GM18520 (cell line): ENCODE data around the gene DCTPP1.
"Not testable (repeated sequence)": the region's sequence is repeated elsewhere in the genome, so short reads cannot be mapped to it uniquely, and the experiment has no call there.

ENCODE experiments used
- ATAC-seq: cut with Tn5 transposase; IDR thresholded peaks from one replicate; pipeline ENCODE4 v1.9.1; 2021; ENCODE audit not compliant: unreplicated experiment

Gene DCTPP1

DNA sequence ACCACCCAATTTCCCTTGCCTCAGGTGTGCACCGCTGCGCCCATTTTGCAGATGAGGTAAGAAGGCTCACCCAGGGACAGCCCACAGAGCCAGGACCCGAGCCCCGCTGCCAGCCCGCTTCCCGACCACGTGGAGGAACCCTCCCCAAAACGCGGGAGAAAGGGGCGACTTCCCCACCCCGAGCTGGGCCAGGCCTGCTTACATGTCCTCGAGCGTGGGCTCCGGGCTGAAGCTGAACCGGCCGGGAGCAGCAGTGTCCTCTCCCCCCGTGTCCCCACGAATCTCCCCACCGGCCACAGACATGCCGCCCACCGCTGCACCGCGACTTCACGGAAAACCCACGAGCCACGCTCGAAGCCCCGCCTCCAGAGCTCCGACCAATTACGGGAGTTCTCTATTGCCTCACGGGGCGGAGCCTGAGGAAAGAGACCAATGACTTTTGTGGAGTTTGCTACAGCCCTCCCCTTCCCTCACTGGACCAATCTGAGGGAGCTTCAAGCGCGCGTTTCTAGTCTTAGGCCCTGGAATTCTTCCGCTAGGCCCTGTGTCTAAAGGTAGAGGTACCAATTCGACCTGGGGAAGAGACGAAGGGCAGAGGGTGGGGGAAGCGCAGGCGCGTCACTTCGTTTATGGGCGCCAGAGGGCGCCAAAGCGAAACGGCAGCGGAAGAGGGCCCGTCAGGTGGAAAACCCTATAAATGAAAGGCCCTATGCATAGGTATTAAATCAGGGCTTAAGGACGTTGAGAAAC lies at the start of gene DCTPP1:
DCTPP1 (minus strand) TSS at position 353 of the 750 bp plus-strand sequence; CDS start at position 303, 50 bp downstream.
- peak; percentile 96 for ATAC-seq

DNA sequence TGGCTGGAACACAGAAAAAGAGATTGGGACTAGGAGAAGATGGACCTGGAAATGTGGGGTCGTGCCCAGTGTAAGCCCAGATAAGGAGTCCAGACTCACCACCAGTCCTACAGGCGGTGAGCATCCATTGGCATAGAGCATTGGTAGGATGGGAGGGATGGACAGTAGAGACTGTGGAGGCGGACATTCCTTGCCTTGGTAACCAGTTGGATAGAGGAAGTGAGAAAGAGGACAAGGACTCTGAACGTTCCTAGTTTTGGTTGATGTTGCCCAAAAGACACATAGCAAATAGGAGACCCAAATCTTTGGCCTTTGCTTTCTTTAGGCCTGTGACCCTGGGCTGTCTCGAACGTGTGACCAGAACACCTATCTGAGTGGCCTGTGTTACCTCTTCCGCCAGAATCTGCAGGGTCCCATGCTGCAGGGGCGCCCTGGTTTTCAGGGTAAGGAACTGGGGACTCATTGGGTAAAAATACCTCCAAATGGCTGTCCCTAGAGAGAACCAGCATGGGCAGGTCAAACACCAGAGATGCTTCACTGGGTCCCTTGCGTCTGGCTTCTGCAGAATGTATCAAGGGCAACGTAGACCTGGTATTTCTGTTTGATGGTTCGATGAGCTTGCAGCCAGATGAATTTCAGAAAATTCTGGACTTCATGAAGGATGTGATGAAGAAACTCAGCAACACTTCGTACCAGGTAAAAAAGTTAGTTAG lies 49.1 kb upstream of the DCTPP1 start:
- ATAC-seq: no peak

DNA sequence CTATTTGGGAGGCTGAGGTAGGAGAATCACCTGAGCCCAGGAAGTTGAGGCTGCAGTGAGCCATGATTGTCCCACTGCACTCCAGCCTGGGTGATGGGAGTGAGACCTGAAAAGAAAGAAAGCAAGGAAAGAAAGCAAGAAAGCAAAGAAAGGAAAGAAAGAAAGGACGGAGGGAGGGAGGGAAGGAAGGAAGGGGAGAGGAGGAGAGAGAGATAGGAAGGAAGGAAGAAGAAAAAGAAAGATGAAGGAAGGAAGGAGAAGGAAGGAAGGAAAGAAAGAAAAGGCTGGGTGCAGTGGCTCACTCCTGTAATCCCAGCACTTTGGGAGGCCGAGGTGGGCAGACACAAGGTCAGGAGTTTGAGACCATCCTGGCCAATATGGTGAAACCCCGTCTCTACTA lies 47.9 kb upstream of the DCTPP1 start:
- ATAC-seq: not testable (repeated sequence)

DNA sequence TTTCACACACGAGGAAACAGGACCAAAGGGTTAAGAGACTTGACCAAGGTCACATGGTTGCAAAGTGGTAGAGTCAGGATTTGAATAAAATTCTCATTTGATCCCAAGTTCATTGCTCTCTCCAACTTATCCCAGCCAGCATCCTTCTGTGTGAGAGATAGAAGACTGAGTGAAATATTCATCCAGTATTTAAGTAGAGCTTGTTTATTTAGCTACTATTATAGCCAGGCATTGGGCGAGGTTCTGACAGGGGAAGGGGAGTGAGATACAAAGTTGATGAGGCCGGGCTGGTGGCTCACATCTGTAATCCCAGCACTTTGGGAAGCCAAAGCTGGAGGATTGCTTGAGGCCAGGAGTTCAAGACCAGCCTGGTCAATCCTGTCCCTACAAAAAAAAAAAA lies 47.2 kb upstream of the DCTPP1 start:
- ATAC-seq: no peak

DNA sequence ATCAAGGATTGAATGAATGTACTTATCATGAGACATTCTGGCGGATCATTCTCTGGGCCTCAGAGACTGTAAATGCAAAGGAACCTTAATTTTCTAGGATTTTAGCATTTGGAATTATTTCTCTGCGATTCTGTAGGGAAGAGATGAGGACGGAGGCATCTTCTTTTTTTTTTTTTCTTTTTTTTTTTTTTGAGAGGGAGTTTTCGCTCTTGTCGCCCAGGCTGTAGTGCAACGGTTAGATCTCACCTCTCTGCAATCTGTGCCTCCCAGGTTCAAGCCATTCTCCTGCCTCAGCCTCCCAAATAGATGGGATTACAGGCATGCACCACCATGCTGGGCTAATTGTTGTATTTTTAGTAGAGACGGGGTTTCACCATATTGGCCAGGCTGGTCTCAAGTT lies 44.9 kb upstream of the DCTPP1 start:
- no peak for ATAC-seq

DNA sequence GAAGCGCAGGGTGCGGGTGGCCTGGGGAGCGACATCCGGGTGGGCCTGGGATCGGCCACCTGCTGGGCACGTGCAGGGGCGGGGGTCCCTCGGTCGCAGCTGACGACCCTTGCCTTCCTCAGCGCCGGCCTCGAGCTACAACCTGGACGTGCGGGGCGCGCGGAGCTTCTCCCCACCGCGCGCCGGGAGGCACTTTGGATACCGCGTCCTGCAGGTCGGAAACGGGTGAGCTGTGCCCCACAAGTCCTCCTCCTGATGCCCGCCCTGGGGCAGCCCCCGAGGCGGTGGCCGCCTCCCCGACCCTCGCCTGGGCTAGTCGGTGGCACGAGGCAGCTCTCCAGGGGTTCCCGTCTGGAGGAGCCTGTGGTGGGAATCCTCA lies 44.2 kb upstream of the DCTPP1 start:
- no peak for ATAC-seq

DNA sequence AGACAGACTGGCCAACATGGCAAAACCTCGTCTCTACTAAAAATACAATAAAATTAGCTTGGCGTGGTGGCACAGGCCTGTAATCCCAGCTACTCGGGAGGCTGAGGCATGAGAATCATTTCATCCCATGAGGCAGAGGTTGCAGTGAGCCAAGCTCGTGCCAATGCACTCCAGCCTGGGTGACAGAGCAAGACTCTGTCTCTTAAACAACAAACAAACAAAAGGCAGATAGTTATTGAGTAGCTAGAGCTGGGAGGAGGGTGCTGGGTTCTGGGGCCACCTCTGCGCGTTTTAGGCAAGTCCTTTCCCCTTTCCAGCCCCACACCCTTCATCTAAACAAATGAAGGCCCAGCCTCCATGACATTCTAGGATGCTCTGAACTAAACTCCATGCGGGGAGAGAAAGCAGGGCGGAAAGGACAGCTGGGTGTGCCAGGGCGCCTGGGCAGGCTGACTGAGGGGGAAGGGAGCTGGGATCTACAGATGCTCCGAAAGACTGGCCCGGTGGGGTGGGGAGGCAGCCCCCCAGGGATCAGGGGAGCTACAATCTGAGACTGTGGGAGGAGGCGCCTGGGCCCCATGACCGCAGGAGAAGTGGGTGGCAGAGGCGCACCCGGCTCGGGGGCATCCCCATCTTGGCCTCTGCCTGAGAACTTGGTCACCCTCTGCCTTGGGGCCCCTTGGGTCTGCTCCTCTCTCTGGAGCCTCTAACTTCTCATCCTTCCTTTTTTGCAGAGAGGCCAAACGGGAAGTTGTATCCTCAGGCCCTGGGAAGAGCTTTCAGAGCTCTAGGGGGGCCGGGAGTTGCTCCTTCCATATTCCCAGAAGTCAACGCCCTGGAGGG lies 43.6 kb upstream of the DCTPP1 start:
- ATAC-seq: no peak

DNA sequence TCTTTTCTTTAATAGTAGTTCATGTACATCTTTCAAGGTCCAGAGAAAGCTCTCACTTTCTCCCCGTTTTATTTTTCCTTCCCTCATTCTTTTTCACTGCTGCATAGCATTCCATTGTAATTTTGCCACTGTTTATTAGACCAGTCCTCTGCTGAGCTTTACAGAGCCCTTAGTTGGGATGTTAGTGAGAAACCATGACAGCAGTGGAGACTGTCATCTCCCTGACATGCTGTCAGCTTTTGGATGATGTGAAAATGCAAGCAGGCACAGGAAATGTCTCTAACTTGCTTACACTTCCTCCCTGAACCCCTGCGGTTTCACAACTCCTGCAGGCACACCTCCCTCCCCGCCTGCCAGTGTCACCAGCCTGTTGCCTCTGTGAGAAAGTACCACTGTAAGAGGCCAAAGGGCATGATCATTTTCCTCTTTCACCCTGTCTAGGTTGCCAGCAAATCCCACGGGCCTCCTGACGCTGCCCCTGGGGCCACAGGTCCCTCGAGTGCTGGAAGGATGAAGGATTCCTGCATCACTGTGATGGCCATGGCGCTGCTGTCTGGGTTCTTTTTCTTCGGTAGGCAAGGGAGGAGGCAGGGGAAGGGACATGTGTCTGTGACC lies 42.6 kb upstream of the DCTPP1 start, which contains the start of gene ITGAL:
ITGAL (plus strand) TSS at position 415 of the 615 bp plus-strand sequence; CDS start at position 511, 96 bp downstream.
- peak; percentile 53 for ATAC-seq

DNA sequence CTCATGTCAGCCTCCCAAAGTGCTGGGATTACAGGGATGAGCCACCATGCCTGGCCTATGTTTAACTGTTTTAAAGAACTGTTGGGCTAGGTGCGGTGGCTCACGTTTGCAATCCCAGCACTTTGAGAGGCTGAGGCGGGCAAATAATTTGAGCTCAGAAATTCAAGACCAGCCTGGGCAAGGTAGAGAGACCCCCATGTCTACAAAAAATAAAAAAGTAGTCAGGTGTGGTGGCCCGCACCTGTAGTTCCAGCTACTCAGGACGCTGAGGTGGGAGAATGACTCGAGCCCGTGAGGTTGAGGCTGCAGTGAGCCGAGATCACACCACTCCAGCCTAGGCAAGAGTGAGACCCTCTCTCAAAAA lies 40.8 kb upstream of the DCTPP1 start:
- no peak for ATAC-seq

DNA sequence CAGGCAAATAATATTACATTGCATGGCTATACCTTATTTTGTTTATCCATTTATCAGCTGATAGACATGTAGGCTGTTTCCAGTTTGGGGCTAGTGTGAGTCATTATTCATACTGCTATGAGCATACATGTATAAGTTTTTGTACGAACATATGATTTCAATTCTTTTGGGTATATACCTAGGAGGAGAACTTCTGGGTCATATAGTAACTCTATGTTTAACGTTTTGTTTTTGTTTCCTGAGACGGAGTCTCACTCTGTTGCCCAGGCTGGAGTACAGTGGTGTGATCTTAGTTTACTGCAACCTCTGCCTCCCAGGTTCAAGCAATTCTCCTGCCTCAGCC lies 40.3 kb upstream of the DCTPP1 start:
- ATAC-seq: no peak

DNA sequence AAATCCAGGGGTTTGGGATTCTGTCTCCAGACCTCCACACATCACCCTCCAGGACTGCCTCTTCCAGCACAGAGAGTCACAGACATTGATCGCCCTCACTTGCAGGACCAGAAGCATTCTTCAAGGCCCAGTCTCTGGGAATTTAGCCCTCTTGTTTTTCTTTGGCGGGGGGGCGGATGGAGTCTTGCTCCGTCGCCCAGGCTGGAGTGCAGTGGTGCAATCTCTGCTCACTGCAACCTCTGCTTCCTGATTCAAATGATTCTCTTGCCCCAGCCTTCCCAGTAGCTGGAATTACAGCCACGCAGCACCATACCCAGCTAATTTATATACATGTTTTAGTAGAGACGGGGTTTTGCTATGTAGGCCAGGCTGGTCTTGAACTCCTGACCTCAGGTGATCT lies 34.2 kb upstream of the DCTPP1 start:
- ATAC-seq: no peak

DNA sequence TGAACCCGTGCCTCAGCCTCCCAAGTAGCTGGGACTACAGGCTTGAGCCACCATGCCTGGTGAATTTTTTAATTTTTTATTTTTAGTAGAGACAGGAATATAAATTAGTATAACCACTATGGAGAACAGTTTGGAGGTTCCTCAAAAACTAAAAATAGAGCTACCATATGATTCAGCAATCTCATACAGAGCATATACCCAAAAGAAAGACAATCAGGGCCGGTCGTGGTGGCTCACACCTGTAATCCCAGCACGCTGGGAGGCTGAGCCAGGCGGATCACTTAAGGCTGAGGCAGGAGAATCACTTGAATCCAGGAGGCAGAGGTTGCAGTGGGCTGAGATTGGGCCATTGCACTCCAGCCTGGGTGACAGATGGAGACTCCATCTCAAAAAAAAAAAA lies 31.6 kb upstream of the DCTPP1 start:
- not testable (repeated sequence) for ATAC-seq

DNA sequence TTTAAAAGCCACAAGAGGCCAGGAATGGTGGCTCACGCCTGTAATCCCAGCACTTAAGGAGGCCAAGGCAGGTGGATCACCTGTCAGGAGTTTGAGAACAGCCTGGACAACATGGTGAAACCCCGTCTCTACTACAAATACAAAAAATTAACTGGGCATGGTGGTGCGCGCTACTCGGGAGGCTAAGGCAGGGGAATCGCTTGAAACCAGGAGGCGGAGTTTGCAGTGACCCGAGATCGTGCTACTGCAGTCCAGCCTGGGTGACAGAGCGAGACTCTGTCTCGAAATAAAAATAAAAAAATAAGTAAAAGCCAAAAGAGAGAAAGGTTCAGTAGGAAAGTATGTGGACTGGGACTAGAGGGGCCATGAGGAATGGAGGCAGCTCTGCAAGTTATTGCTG lies 29.6 kb upstream of the DCTPP1 start:
- no peak for ATAC-seq

DNA sequence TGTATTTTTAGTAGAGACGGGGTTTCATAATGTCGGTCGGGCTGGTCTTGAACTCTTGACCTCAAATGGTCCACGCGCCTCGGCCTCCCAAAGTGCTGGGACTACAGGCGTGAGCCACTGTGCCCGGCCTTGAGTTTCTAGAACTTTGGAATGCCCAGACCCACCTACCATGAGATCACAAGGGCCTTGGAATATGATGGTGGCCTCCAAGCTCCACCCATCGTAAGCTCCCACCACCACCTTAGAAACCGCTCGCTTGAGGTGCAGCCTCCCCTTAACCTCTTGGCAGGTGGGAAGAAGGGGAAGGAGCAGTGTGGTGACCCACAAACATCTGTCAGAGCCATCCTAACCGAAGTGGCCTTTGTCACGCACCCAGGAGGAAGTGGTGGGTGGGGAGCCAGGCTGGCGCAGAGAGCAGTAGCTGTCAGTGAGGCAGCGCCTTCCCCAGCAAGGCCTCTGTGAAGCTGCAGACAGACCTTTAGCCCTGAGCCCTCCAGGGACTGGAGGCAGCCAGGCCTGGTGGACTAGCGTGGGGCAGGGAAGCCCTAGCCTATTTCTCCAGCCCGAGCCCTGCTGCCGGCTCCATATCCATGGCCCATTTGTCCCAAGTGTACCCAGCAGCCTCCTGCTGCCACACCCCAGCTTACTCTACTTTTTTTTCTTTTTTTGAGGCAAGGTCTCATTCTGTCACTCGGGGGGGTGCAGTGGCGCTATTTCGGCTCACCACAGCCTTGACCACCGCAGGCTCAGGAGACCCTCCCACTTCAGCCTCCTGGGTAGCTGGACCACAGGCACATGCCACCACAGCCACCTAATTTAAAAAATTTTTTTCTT lies 28.9 kb upstream of the DCTPP1 start:
- ATAC-seq: peak; percentile 80

DNA sequence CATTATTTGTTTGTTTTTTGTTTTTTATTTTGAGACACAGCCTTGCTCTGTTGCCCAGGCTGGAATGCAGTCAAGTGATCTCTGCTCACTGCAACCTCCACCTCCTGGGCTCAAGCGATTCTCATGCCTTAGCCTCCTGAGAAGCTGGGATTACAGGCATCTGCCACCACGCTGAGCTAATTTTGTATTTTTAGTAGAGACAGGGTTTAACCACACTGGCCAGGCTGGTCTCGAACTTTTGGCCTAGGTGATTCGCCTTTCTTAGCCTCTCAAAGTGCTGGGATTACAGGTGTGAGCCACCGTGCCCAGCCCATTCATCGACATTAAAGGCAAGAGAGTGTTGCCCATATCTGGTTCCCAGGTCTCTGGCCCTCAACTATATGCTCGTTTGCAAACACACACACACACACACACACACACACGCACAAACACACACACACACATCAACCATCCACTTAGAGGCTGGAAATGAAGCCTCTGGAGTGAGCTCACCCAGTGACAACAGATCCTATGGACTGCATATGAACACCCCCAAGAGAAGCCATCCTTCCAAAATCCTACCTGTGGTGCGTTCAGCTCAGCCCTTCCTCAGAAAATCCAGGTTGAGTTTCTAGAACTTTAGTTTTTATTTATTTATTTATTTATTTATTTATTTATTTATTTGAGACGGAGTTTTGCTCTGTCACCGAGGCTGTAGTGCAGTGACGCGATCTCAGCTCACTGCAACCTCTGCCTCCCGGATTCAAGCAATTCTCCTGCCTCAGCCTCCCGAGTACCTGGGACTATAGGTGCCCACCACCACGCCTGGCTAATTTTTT lies 28.1 kb upstream of the DCTPP1 start:
- no peak for ATAC-seq

DNA sequence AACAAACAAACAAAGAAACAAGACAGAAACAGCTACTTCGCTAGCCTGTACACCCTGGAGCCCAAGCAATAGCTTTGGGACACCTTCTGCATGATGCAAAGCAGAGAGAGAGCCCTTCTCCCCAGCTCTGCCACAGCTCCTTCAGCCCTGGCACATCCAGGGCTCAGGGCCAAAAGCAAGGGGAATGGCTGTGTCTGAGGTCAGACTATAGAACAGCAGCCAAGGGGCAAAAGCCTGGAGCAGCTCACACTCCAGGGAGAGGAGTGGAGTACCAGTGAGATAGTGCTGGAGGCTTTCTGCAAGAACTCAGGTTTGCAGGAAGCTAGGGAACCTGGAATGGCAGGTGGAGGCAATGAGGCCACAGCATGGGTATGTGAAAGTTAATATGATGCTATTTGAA lies 27.4 kb upstream of the DCTPP1 start:
- no peak for ATAC-seq

DNA sequence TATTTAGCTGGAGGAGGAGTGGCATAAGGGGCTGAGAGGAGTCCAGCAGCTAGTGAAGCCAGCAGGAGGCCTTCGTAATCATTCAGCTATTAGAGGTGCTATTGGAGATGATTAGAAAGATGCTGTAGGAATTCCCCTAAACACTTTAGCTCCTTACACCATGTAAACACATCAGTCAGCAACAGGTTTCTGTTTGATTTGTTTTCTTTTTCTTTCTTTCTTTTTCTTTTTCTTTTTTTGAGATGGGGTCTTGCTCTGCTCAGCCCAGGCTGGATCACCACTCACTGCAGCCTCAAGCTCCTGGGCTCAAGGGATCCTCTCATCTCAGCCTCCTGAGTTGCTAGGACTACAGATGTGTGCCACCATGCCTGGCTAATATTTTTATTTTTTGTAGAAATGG lies 26.5 kb upstream of the DCTPP1 start:
- ATAC-seq: no peak

DNA sequence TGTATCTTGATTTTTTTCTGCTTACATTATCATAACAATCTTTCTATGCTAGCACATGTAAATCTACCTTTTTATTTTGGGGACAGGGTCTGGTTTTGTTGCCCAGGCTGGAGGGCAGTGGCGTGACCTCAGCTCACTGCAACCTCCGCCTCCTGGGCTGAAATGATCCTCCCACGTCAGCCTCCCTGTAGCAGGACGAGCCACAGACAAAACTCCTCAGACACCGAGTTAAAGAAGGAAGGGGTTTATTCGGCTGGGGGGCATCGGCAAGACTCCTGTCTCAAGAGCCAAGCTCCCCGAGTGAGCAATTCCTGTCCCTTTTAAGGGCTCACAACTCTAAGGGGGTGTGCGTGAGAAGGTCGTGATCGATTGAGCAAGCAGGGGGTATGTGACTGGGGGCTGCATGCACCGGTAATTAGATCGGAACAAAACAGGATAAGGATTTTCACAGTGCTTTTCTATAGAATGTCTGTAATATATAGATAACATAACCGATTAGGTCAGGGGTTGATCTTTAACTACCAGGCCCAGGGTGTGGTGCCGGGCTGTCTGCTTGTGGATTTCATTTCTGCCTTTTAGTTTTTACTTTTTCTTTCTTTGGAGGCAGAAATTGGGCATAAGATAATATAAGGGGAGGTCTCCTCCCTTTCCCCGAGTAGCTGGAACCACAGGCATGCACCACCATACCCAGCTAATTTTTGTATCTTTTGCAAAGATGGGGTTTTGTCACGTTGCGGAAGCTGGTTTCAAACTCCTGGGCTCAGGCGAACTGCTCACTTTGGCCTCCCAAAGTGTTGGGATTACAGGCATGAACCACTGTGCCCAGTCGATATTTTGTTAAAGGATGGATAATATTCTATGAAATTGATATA lies 23.1 kb upstream of the DCTPP1 start:
- not testable (repeated sequence) for ATAC-seq

DNA sequence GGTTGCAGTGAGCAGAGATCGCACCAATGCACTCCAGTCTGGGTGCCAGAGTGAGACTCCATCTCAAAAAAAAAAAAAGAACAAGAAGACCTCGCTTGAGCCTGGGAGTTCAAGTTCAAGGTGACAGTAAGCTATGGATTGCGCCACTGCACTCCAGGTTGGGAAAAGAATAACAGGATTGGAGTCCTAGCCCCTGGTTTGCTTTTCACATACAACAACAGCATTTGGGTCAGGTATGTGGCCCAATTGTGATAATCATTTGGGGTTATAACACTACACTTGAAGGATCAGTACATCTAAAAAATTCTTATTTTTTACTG lies 19.2 kb upstream of the DCTPP1 start:
- ATAC-seq: no peak
